Globus pallidus (tissue), 1 donor: ENCODE results near the gene HOXB1.

ENCODE experiments used
- DNase-seq: peaks from one replicate; pipeline ENCODE4 v3.0.0-alpha.2; 2015; ENCODE audit warnings: low spot score

Gene HOXB1

DNA sequence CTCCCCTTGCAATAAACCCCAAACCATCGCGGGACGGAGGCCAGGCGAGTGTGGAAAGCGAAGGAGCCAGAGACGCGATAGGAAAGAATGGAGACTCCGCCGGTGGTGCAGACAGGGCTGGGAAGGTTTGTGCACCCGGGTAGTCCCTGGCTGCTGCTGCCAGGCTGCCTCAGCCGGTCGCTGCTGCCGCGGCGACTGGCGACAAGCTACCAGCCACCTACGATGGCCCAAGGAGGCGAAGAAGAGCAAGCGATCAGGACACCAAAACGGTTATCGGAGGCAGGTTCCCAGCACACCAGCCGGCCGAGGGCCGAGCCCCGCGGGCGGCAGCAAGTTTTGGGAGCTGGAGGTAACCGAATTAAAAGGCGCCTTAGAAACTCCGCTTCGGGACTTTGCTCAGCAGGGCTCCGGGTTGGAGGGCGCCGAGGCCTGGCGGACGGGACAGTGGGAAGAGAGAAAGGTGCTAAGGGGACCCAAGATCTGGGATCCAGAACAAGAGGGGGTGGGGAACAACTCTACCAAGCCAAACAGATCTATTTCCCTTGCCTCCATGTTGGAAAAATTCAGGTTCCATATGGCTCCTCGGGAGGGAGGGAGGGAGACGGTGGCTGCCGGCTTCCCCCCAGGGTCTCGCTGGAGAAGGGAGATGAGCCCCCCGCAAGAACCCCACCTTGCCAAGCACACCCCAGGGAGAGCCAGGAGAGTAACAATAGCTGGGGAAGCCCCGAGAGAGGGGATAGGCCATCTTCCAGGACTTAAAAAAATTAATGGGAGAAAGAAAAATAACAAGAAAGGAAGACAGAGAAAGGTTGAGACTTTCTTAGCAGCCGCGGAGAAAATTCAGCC is 23.8 kb upstream of the HOXB1 start:
- no peak for DNase-seq

DNA sequence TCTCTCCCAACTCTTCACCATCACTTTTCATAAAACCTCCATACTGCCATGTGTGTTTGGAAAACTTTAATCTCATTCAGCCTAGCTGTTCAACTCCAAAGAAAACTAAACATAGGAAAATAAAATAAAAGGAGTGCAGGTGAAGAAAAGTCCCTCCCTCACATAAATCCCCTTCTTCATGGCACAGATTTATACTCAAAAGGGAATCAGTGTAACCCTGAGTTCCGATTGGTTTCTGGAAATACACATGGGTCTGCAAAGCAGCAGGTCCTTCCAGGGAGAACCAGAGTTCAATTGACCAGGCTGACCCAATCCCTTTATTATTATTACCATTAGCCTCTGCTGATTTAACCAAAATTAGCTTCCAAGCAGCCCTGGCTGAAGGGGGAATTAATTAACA is 23.0 kb upstream of the HOXB1 start:
- DNase-seq, result no peak

DNA sequence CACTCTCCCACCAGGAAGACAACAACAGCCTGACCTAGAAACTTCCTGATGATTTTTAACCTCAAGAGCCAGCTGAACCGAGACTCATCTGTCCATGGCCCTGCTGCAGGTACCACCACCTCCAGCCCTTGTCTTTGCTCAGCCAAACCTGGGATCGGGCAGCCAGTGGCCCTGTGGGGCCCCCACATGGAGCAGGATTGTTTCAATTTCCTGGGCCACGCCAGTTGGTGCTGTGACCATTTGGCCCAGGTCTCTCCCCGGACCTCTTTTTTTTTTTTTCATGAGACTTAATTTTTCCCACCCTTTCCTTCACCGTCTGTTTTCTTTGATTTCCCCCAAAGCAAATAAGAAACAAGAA is 22.4 kb upstream of the HOXB1 start:
- DNase-seq, result no peak

DNA sequence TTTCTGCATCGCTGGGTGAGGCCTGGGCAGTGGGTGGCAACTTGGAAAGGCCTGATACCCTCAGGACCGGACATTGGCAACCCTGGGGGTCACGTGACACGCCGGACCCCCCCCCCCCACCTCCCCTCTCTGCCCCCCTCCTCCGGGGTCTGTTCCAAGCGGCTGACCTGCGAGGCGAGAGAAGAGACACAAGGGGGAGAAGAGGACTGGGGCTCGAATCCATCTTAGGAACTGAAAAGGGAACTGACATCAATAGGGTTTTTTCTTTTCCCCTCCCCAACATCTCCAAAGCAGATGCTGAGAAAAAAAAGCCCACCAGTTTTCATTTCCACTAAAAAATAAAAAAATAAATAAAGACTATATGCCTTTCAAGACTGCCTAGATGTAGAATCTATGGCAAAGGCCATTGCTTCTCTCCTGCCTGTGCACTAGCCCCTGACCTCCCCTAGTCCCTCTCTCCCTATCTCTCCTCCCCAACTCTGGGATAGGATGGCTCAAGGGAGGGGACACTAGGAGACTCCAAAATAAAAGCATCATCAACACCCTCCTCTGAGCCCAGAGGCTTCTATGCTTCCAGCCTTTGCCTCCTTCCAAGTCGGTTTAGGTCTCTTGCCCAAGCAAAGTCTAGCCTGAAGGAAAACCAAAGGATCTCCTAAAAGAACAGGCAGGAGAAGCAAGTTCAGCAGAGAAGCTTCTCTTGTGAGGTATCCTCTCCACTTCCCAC is 21.8 kb upstream of the HOXB1 start:
- DNase-seq, result no peak

DNA sequence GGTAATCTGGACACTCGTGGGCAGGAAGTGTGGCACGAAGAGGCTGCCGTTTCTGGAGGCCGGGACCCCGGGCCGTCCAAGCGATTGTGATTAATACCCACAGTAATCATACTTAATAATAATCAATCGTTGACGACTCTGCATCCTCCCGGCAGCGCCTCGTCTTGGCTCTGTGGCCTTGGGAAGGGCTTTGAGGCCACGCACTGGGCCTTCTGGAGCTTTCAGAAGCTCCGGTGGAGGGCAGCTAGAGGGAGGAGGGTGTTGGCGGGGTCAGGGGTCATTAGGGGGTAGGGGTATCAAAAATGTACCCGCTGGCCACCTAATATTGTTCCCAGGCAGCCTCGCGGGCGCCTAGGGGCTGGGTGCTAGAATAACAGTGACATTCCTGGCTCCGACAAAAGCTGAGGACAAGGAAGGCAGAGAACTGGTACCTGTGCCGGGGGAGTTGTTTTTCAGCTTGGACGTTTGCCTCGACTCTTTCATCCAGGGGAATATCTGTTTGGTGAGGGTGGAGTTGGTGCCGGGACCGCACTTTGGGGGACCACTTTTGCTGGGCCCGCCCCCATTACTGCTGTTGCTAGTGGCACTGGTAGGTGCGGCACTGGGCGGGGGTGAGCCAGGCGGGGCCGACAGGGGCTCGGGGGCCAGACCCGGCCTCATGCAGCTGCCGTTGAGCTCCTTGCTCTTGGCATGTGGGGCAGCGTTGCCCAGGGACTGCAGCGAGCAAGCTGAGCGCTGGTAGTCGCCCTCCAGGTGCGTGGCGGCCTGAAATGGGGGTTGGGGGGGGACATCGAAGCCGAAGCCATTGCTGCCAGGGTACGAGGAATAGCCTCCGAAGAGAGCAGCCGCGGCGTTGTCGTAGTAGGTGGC is 21.0 kb upstream of the HOXB1 start:
- DNase-seq, result no peak

DNA sequence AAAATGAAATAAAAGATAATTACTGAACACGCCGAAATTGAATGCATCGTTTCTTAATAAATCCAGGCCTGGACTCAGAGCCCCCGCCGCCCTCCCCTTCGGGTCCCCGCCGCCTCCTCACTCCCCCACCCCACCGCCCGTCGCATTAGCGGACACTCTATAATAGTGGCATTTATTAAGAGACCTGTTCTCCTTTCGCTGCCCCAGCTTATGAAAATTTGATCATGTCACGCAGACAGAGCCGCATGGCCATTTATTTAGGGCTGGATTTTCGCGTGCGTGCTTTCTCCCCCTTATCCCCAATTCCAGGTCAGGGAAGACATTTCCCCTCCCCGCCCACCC is 20.4 kb upstream of the HOXB1 start:
- DNase-seq, result no peak

DNA sequence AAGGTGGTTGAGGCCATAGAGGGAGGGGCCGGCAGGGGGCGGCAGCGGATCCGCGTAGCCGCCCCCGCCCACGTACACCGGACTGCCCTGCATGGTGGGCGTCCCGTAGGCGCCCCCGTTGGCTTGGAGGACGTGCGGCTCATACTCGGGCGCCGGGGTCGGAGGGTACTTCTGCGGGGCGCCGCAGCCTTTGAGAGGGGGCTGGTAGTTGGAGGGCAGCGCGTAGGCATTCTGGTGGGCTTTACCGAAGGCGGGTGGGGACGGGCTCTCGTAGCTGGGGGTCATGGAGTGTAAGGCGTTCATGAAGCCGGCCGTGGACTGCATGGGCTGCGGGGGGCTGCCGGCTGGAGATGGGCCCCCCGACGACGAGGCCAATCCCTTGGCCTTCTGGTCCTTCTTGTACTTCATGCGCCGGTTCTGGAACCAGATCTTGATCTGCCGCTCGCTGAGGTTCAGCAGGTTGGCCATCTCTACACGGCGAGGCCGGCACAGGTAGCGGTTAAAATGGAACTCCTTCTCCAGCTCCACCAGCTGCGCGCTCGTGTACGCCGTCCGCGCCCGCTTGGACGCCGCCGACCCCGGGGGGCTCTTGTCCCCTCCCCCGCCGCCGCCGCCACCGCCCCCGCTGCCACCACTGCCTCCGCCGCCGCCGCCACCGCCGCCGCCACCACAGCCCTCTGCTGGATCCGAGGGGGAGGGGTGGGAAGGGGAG is 19.8 kb upstream of the HOXB1 start:
- no peak for DNase-seq

DNA sequence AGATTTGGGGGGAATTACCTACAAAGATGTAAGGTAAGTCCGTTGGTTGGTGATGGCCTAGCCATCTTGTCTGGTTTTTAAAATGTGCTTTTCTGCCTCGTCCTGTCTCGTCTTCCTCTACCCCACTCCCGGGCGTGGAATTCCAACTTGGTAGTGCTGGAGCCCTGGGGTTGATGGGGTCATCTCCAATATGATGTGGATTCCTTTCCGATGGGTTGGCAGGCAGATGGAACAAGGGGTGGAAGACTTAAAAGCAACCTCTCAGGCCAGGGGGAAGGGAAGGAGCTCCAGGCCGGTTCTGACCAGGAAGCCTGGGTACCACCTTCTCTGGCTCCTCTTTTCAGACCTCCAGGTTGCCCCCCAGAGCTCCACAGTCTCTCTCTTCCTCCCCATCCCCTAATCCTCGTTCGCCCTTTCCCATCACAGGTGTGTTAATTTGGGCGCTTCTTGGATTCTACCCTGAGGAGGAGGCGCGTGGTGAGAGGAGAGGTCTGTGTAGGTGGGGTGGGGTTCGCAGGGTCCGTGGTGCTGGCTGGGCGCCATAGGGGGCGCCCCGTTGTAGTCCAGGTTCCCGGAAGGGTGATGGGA is 19.2 kb upstream of the HOXB1 start:
- no peak for DNase-seq

DNA sequence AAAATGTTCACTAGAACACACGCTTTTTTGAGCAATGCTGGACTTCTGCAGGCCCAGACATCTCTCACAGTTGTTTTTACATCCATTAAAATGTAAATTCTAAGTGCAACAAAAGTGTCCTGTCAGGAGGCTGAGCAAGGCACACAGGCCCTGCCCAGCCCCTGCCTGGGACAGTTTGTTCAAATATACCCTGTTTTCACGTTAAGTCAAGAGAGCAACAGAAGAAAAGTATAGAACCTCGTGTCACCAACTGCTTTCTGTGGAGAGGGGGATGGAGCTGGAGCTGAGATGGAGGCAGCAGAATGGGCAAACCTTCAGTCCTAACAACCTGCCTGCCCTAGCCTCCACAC is 18.4 kb upstream of the HOXB1 start:
- no peak for DNase-seq

DNA sequence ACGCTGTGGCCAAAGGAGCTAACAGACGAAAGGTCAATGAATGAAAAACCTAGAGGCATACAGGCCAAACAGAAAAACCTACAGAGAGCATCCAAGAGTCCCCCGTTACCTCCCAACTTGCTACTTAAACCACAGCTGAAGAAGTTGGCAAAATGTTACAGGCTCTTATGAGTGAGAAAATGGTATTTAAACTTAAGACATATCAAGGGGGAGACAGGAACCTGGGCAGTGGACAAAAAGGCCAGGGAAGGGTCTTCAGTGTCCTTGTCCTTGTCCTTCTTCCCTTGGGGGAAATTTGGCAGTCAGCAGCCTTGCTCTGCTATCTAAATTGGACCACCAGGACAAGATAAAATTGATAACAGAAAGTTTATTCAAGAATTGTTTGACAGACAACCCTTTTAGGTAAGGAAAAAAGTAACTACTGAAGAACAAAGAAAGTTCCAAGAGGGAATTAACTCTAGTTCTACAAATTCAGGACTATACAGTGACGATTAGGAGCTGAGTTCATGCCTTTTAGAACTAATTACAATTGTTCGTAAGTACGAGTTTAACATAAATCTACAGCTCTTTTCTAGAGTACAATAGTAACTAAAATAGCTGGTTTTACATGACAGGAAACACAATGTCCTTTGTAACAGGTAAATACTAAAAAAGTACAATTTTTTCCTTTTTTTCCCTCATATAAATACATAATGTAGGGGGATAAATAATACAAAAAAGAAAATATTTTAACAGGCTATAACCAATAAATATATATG is 17.9 kb upstream of the HOXB1 start:
- no peak for DNase-seq

DNA sequence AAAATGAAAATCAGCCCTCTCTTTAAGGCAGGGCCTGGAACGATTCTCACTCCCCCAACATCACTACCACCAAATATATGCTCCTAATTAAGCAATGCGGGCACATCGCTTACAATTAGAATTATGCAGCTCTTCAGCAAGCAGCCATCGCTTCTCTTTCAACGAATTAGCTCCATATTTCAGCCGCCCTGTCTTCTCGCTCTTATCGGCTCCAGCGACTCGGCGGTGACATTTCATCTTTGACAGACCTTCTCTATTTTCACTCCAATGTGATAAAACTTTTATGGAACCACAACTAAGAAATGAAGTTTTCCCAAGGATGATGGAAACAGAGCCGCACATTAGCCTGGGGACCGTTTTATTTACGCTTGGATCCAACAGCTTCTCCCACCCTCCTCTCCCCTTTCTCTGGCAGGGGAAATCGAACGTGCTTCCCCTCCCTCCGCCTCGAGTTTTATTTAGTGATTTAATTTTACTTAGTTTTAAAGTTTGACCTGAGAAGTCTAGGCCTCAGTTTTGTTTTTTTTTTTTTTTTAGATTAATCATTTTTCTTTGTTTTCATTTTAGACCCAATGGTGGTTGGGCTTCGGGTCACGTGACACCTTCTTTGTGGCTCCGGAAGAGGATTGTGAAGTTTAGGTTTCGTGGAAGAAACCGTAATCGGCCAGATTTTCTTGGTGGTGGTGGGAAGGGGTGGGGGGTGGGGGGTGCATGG is 17.2 kb upstream of the HOXB1 start:
- no peak for DNase-seq

DNA sequence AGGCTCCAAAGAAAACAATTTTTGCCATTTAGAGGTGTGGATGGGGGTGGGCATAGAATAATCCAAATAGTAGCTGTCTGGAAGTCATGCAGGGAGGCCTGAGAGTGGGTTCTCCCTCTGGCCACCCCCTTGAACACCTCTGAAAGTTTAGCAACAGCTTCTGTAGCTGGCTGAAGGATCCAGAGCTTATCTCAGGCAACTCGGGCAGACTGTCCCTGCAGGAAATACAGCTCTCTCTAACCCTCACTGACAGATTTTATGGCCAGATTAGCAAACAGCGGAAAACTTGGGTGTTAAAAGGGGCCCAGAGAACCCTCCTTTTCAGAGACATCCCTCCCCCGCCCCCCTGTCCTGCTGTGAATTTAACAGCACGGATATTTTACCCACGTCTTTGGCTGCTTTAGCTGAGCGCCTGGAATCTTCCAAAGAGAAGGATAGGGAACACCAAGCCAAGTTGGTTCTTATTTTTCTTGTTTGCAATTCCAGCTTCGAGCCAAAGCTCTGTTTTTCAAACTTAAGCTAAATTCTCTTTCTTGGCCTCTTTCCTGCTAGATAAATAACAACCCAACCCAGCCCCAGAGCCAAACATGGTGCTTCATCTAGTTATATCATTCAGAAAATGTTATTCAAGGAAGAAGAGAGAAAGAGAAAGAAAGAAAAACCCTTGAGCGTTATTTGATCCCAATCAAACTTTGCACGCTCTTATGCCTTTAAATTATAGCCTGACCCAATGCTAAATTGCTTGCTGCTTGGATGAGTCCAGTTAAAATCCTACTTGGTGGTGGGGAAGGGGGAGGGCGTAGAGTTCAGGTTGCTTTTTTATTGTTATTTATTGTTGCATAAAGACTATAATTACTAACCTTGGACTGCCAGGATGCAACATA is 16.4 kb upstream of the HOXB1 start:
- no peak for DNase-seq

DNA sequence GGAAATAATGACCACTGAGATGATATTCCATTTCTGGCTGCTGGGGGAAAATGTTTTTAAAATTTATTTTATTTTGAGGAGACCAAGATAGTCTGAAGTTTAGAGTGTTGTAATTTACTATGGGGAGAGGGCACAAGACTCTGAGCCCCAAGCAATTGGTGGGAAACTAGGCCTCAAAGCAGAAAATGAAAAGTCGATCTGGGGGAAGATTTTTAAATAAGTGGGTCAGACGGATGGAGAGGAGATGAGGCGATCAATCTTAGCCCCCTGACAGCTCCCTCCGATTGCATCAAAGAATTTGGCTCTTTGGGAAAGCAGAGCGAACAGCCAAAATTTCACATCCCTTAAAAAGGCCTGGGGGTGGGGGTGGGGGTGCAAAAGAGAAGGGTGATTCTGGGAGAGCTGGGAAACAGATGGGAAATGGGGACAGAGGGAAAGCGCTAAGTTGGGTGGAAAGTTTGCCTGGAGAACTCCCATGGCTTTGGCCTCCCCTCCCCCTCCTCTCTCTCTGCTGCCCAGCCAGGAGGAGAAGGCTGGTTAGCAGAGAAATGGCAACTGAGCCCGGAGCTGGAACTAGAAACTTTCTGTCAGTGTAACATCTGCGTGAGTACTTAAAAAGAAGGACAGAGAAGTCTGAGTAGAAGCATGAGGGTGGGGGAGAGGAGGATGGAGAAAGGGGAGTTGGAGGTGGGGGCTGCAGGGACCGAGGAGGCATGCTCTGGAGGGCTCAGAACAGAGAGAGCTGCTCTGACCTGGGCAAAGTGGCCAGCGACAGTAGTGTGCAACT is 15.5 kb upstream of the HOXB1 start:
- DNase-seq, result no peak

DNA sequence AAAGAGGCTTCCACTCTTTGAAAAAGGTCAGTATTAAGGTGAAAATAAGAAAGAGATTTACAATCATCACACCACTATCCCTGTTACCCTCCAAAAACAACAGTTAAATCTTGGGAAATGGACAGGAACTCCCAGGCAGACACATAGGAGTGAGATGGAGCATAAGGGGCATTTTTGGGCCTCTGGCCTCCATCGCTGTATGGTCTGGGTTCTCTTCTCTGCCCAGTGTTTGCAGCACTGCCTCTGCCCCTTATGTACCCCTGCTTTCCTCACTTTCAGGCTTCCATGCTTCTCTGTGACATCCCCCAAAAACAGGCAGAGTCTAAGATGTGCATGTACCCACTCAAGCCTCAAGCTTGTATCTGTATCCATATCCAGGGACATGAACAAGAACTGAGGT is 14.7 kb upstream of the HOXB1 start:
- DNase-seq, result no peak

DNA sequence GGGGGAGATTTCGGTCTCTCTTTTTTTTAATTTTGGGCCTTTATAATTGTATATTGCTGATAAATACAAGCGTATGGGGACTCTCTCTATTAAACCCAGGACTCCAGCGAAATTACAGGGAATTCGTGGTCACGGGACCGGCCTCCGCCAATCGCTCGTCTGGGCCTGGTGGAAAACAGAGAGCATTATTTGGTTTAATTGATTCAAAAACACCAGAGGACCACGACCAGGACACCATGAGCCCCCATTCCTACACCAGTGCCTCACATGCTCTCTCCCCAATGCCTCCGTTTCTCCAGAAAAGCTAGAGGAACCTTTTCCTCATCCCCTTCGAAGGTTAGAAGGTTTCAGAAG is 14.2 kb upstream of the HOXB1 start, which contains the start of gene HOXB2:
TSS of gene HOXB2 (minus strand) at position 88 of the 354 bp plus-strand sequence. CDS start 198 bp downstream, outside the sequence.
- no peak for DNase-seq

DNA sequence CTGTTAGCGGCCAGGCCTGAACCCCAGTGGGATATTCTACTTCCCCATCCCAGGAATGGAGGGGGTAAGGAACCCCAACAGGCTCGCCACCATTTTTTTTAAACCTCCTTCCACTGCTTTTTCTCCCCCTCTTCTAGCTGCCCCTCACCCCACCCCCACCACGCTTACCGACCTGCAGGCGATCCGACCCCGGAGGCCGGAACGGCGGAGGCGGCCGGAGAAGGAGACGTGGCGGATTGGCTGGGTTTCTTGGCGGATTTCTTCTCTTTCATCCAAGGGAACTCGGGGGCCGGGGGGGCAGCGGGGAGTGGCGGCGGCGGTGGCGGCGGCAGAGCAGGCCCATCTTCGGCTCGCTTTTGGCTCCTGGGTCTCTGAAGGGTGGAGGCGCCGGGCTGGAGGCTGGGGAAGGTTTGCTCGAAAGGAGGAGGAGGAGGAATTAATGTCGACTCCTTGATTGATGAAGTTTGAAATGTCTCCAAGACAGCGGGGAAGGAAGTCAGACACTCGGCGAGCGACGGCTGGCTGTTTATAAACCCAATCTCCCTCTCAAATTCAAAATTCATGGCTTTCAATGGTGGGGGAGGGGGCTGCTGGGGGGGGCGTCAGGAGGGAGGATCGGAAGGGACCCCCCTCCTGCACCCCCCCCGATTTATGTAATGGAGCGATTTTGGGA is 13.7 kb upstream of the HOXB1 start:
- DNase-seq, result no peak

DNA sequence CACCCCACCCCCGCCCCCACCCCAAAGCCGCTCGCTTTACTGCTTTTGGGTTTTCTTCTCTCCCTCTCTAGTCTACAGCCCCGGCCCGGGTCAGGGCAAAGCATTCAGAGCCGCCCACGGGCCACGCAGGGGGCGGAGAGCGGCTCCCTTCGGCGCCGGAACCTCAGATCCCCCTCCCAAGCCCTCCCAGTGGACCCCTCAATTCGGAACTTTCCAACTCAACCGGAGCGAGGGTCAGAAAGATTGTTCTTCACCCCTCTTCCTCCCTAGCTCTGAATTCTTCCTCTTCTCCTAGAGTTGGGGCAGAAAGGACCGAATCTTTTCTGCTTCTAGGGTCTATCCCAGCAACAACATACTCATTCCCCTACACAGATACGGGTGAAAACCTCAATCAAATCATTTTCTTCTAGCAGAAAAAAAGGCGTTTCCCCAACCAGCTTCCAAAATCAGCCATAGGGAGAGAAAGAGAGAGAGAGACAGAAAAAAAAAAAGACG is 13.1 kb upstream of the HOXB1 start:
- no peak for DNase-seq
